H9 (cell line): ENCODE results near the gene PTDSS2. TPM values are rescaled to one million over a fixed set of nuclear protein-coding genes. Genes with fewer than 3 reads are reported as not detected.

ENCODE experiments used
- DNase-seq: peaks from one replicate; pipeline ENCODE4 v3.0.0-alpha.2; 2017
- H2AFZ ChIP-seq: one replicate; pipeline ENCODE4 v1.6.1; 2013; ENCODE audit warnings: mild to moderate bottlenecking, low read length, control low read depth, moderate library complexity
- H2AK5ac ChIP-seq: 2 replicates; pipeline ENCODE4 v1.6.1; 2013; ENCODE audit warnings: low read length, control low read depth, mixed read lengths; ENCODE audit not compliant: insufficient read length
- H2BK120ac ChIP-seq: one replicate; pipeline ENCODE4 v1.6.1; 2013; ENCODE audit warnings: low read depth, mild to moderate bottlenecking, low read length, control low read depth, inconsistent platforms; ENCODE audit not compliant: poor library complexity, severe bottlenecking
- H2BK12ac ChIP-seq: 2 replicates; pipeline ENCODE4 v1.6.1; 2013; ENCODE audit warnings: low read length, control low read depth, mixed read lengths, low read depth; ENCODE audit not compliant: insufficient read length
- H2BK15ac ChIP-seq: 2 replicates; pipeline ENCODE4 v1.6.1; 2013; ENCODE audit warnings: low read depth, low read length, control low read depth
- H2BK20ac ChIP-seq: one replicate; pipeline ENCODE4 v1.6.1; 2013; ENCODE audit warnings: low read depth, mild to moderate bottlenecking, low read length, control low read depth, inconsistent platforms; ENCODE audit not compliant: poor library complexity, severe bottlenecking
- H2BK5ac ChIP-seq: 2 replicates; pipeline ENCODE4 v1.6.1; 2013; ENCODE audit warnings: low read length, control low read depth, mixed read lengths; ENCODE audit not compliant: insufficient read length
- H3K14ac ChIP-seq: 2 replicates; pipeline ENCODE4 v1.6.1; 2013; ENCODE audit warnings: low read length, control low read depth; ENCODE audit not compliant: insufficient read depth
- H3K18ac ChIP-seq: 2 replicates; pipeline ENCODE4 v1.6.1; 2013; ENCODE audit warnings: low read depth, mild to moderate bottlenecking, mixed read lengths, low read length, control low read depth; ENCODE audit not compliant: insufficient read length
- H3K23ac ChIP-seq: 2 replicates; pipeline ENCODE4 v1.6.1; 2013; ENCODE audit warnings: low read length, control low read depth, mixed read lengths, low read depth; ENCODE audit not compliant: insufficient read length
- H3K23me2 ChIP-seq: 2 replicates; pipeline ENCODE4 v1.6.1; 2013; ENCODE audit warnings: low read depth, mild to moderate bottlenecking, mixed read lengths, low read length, control low read depth; ENCODE audit not compliant: insufficient read length, poor library complexity, severe bottlenecking
- H3K27ac ChIP-seq: 2 replicates; pipeline ENCODE4 v1.5.1; 2013; ENCODE audit warnings: low read length, control low read depth, mixed read lengths, low read depth; ENCODE audit not compliant: insufficient read length
- H3K27me3 ChIP-seq: 2 replicates; pipeline ENCODE4 v1.6.1; 2013; ENCODE audit warnings: low read length, control low read depth, inconsistent platforms; ENCODE audit not compliant: insufficient read depth
- H3K4ac ChIP-seq: 2 replicates; pipeline ENCODE4 v1.6.1; 2013; ENCODE audit warnings: low read depth, mild to moderate bottlenecking, control low read depth, inconsistent platforms, low read length, moderate library complexity
- H3K4me1 ChIP-seq: 2 replicates; pipeline ENCODE4 v1.6.1; 2013; ENCODE audit warnings: low read length, control low read depth, inconsistent platforms; ENCODE audit not compliant: insufficient read depth
- H3K4me2 ChIP-seq: 2 replicates; pipeline ENCODE4 v1.6.1; 2013; ENCODE audit warnings: low read length, control low read depth, mixed read lengths; ENCODE audit not compliant: insufficient read length, insufficient read depth
- H3K56ac ChIP-seq: 2 replicates; pipeline ENCODE4 v1.6.1; 2013; ENCODE audit warnings: low read depth, mild to moderate bottlenecking, mixed read lengths, low read length, control low read depth; ENCODE audit not compliant: insufficient read length
- H3K79me1 ChIP-seq: 2 replicates; pipeline ENCODE4 v1.6.1; 2013; ENCODE audit warnings: low read depth, mild to moderate bottlenecking, moderate library complexity, low read length, control low read depth, inconsistent platforms; ENCODE audit not compliant: insufficient read depth, poor library complexity, severe bottlenecking
- H3K79me2 ChIP-seq: 2 replicates; pipeline ENCODE4 v1.6.1; 2013; ENCODE audit warnings: low read length, control low read depth, inconsistent platforms; ENCODE audit not compliant: insufficient read depth
- H3K9ac ChIP-seq: 2 replicates; pipeline ENCODE4 v1.6.1; 2013; ENCODE audit warnings: low read length, control low read depth, mixed read lengths; ENCODE audit not compliant: insufficient read length; ENCODE audit errors: extremely low read depth
- H3K9me3 ChIP-seq: one replicate; pipeline ENCODE4 v1.6.1; 2013; ENCODE audit warnings: low read depth, low read length, inconsistent platforms; ENCODE audit not compliant: control insufficient read depth
- H3T11ph ChIP-seq: one replicate; pipeline ENCODE4 v1.6.1; 2013; ENCODE audit warnings: mild to moderate bottlenecking, low read length, control low read depth, inconsistent platforms
- H4K20me1 ChIP-seq: one replicate; pipeline ENCODE4 v1.6.1; 2013; ENCODE audit not compliant: control insufficient read depth, insufficient read length, insufficient read depth
- H4K5ac ChIP-seq: 2 replicates; pipeline ENCODE4 v1.6.1; 2013; ENCODE audit warnings: low read depth, mild to moderate bottlenecking, mixed read lengths, low read length, control low read depth; ENCODE audit not compliant: insufficient read length
- H4K8ac ChIP-seq: replicated peaks from 2 replicates; pipeline ENCODE4 v1.6.1; 2013; ENCODE audit warnings: low read length, control low read depth, mixed read lengths, low read depth; ENCODE audit not compliant: insufficient read length
- H4K91ac ChIP-seq: 2 replicates; pipeline ENCODE4 v1.6.1; 2013; ENCODE audit warnings: low read depth, mild to moderate bottlenecking, moderate library complexity, mixed read lengths, low read length, control low read depth; ENCODE audit not compliant: insufficient read length
- H3K27ac Mint-ChIP-seq, 3 experiments: 2 replicates in 2 of 3; 3 replicates in 1 of 3; pipeline ENCODE4 v1.8.0; 2020 to 2021; ENCODE audit warnings: mixed read lengths in 3 of 3, mild to moderate bottlenecking in 1 of 3, moderate library complexity in 1 of 3
- H3K27me3 Mint-ChIP-seq: 2 replicates; pipeline ENCODE4 v1.8.0; 2021; ENCODE audit warnings: low read depth, mild to moderate bottlenecking, moderate library complexity, mixed read lengths
- H3K36me3 Mint-ChIP-seq, 3 experiments: 2 replicates in 2 of 3; 3 replicates in 1 of 3; pipeline ENCODE4 v1.8.0; 2020 to 2021; ENCODE audit warnings: low read depth in 3 of 3, mixed read lengths in 3 of 3; ENCODE audit not compliant: insufficient read depth in 1 of 3
- H3K4me1 Mint-ChIP-seq, 2 experiments: 2 replicates each; pipeline ENCODE4 v1.8.0; 2020; ENCODE audit warnings: mixed read lengths in 2 of 2
- H3K4me3 Mint-ChIP-seq, 2 experiments: 2 replicates in 1 of 2; 3 replicates in 1 of 2; pipeline ENCODE4 v1.8.0; 2020 to 2021; ENCODE audit warnings: mild to moderate bottlenecking in 2 of 2, mixed read lengths in 2 of 2, moderate library complexity in 1 of 2
- H3K9me3 Mint-ChIP-seq, 2 experiments: 2 replicates in 1 of 2; 3 replicates in 1 of 2; pipeline ENCODE4 v1.8.0; 2020; ENCODE audit warnings: mild to moderate bottlenecking in 2 of 2, mixed read lengths in 2 of 2, moderate library complexity in 1 of 2
- CTCF ChIP-seq: fragments of 200-600 bp; sonication (generic); conservative IDR thresholded peaks from 3 replicates; pipeline ENCODE4 v1.8.0; 2021; ENCODE audit warnings: antibody characterized with exemption, mild to moderate bottlenecking
- WGBS: extraction: QIAGEN DNeasy Blood & Tissue Kit; methylation state at CpG from one replicate; pipeline ENCODE4 v1.1.7; 2013; ENCODE audit warnings: missing lambda C conversion rate, low lambda C conversion rate, mixed read lengths; ENCODE audit not compliant: insufficient read length; ENCODE audit errors: extremely low coverage; 5-methylcytosine and 5-hydroxymethylcytosine counted together
- total RNA-seq: library from RNA; stranded (reverse); gene quantifications from 2 replicates; pipeline ENCODE4 v1.2.1, GENCODE V29; 2021

Gene PTDSS2
- total RNA-seq, 1 experiment from 2014 or later, result 55.3 TPM

- DNase-seq, result no peak
- H3K27ac ChIP-seq, result no peak overlapping the region
- H3K79me1 ChIP-seq, result no peaks in the 10 kb centered on the region
Observed at GRCh38 chr11:528815-529727, 79.0 kb downstream of the PTDSS2 start.

More at GRCh38 chr11:528815-529727, 79.0 kb downstream of the PTDSS2 start:
- H4K91ac ChIP-seq, result no peak overlapping the region
- no peaks in the 10 kb centered on the region for H3K23me2 ChIP-seq
- no peak overlapping the region for H2BK12ac ChIP-seq
- H3K9me3 Mint-ChIP-seq, result peaks cover 2% of the 10 kb centered on the region in 2 experiments; a peak in 3 of 5 replicates
- H3K9ac ChIP-seq, result no peak overlapping the region
- H3K4me2 ChIP-seq, result no peak overlapping the region
- H3K18ac ChIP-seq, result no peak overlapping the region
- H3K4me1 Mint-ChIP-seq, result no peaks in the 10 kb centered on the region
- no peaks in the 10 kb centered on the region for H3K79me2 ChIP-seq
- H3K14ac ChIP-seq, result no peak overlapping the region; the same call in 1 of the 2 replicates
- TF ChIP-seq CTCF, result no peak
- no peaks in the 10 kb centered on the region for H4K20me1 ChIP-seq
- H2BK120ac ChIP-seq, result no peak overlapping the region
- no peaks in the 10 kb centered on the region for H3K4me1 ChIP-seq
- no peak overlapping the region for H2BK15ac ChIP-seq
- no peak overlapping the region for H3T11ph ChIP-seq
- H3K4ac ChIP-seq, result no peak overlapping the region
- no peaks in the 10 kb centered on the region for H3K9me3 ChIP-seq
- H2AFZ ChIP-seq, result no peak overlapping the region
- peaks cover 2% of the 10 kb centered on the region for H3K27me3 Mint-ChIP-seq
- no peak overlapping the region for H2BK20ac ChIP-seq
- H2BK5ac ChIP-seq, result no peak overlapping the region
- H4K8ac ChIP-seq, result no peak overlapping the region
- H4K5ac ChIP-seq, result no peak overlapping the region
- H3K27ac Mint-ChIP-seq, result peak overlapping the region in 2 of 3 experiments; percentile 48 to 72; a peak in 2 of 7 replicates
- no peak overlapping the region for H3K23ac ChIP-seq
- no CpG with 5 or more reads among the region's 29 CpGs for WGBS
- no peak overlapping the region for H3K56ac ChIP-seq
- H2AK5ac ChIP-seq, result no peak overlapping the region
- peaks cover 5 to 18% (median 10%) of the 10 kb centered on the region in 3 experiments; a peak in 6 of 7 replicates for H3K36me3 Mint-ChIP-seq
- no peak overlapping the region for H3K4me3 Mint-ChIP-seq
- no peaks in the 10 kb centered on the region for H3K27me3 ChIP-seq
